ENCODE data around the gene ZNF667.

Gene ZNF667

GRCh38 chr19:56477429-56478338 lies 539 bp upstream of the ZNF667 start:
- peak overlapping the region; percentile 70 for H3K4me3 ChIP-seq (ENCODE audit: low read depth, low read length)
- TF ChIP-seq CTCF (IDR thresholded peaks at IDR 0.05; ENCODE audit: low read depth, low read length), result no peak

DNA sequence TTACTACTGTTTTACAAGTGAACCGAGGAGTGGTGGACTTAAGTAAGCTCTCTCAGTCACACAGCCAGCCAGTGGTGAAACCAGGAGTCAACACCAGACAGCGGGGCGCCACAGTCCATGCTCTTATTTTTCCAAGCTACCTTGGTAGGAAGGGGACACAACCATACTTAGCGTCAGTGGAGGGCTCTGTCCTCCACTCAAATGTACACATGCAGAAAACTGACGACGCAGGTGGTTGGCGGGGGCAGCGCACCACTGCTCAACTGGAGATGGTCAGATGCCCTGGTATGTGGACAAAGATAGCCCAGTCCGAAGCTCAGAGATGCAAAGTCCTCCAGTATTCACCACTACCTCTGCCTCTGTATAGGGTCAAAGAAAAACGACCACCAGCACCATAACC lies 1.1 kb downstream of the ZNF667 start:
- no peak for TF ChIP-seq CTCF (IDR thresholded peaks at IDR 0.05; ENCODE audit: low read depth, low read length)
- peak overlapping the region; percentile 70 for H3K4me3 ChIP-seq (ENCODE audit: low read depth, low read length)

GRCh38 chr19:56474308-56474707 lies 2.8 kb downstream of the ZNF667 start:
- no peak for TF ChIP-seq CTCF (IDR thresholded peaks at IDR 0.05; ENCODE audit: low read depth, low read length)

DNA sequence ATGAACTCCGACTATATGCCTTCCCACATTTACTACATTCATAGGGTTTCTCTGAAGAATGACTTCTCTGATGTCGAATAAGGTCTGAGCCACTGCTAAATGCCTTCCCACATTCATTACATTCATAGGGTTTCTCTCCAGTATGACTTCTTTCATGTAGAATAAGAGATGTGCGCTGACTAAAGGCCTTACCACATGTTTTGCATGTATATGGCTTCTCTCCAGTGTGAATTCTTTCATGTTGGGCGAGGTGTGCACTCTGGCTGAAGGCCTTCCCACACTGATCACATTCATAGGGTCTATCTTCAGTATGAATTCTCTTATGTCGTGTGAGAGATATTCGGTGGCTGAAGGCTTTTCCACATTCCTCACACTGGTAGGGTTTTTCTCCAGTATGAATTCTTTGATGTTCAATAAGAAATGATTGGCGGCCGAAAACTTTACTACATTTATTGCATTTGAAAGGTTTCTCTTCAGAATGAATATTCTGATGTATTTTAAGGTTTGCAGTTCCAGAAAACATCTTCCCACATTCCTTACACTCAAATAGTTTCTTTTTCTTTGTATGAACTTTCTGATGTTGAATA lies 35.8 kb downstream of the ZNF667 start:
- TF ChIP-seq CTCF (IDR thresholded peaks at IDR 0.05; ENCODE audit: low read depth, low read length), result no peak
- no peak overlapping the region for H3K4me3 ChIP-seq (ENCODE audit: low read depth, low read length)

More at GRCh38 chr19:56474308-56474707, 2.8 kb downstream of the ZNF667 start:
- H3K4me3 ChIP-seq (ENCODE audit: low read depth, low read length), result no peak overlapping the region

DNA sequence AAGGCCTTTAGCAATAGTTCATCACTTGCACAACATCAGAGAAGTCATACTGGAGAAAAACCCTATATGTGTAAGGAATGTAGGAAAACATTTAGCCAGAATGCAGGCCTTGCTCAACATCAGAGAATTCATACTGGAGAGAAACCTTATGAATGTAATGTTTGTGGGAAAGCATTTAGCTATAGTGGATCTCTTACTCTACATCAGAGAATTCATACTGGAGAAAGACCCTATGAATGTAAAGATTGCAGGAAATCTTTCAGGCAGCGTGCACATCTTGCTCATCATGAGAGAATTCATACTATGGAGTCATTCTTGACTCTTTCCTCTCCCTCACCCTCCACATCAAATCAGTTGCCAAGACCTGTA lies 53.2 kb downstream of the ZNF667 start:
- no peak for TF ChIP-seq CTCF (IDR thresholded peaks at IDR 0.05; ENCODE audit: low read depth, low read length)
- no peak overlapping the region for H3K4me3 ChIP-seq (ENCODE audit: low read depth, low read length)

DNA sequence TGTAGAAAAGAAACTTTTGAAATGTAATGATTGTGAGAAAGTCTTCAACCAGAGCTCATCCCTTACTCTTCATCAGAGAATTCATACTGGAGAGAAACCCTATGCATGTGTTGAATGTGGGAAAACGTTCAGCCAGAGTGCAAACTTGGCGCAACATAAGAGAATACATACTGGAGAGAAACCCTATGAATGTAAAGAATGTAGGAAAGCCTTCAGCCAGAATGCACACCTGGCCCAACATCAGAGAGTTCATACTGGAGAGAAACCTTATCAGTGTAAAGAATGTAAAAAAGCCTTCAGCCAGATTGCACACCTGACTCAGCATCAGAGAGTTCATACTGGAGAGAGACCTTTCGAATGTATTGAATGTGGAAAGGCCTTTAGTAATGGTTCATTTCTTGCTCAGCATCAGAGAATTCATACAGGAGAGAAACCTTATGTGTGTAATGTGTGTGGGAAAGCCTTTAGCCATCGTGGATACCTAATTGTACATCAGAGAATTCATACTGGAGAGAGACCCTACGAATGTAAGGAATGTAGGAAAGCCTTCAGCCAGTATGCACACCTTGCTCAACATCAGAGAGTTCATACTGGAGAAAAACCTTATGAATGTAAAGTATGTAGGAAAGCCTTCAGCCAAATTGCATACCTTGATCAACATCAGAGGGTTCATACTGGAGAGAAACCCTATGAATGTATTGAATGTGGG lies 53.7 kb downstream of the ZNF667 start:
- TF ChIP-seq CTCF (IDR thresholded peaks at IDR 0.05; ENCODE audit: low read depth, low read length), result no peak
- H3K4me3 ChIP-seq (ENCODE audit: low read depth, low read length), result no peak overlapping the region

Measured in WI38 (cell line).